Peyer's patch (tissue), 4 donors: ENCODE measurements around the gene KCNJ9. TPM values are rescaled to one million over a fixed set of nuclear protein-coding genes. Genes with fewer than 3 reads are reported as not detected.

Experiments used
- DNase-seq, 3 donors: peaks; one replicate each; pipeline ENCODE4 v3.0.0-alpha.2; 2017 to 2019
- H3K27ac ChIP-seq, 4 donors: fragments of 200-600 bp; sonication (generic); one replicate each; pipeline ENCODE4 v1.5.1; 2016 to 2019
- H3K27me3 ChIP-seq, 2 donors: fragments of 200-600 bp; sonication (generic); one replicate each; pipeline ENCODE4 v1.5.1; 2019
- H3K36me3 ChIP-seq, 3 donors: fragments of 200-600 bp; sonication (generic); one replicate each; pipeline ENCODE4 v1.5.1; 2016 to 2019
- H3K4me1 ChIP-seq, 4 donors: fragments of 200-600 bp; sonication (generic); one replicate each; pipeline ENCODE4 v1.5.1; 2016 to 2019
- H3K4me3 ChIP-seq, 4 donors: fragments of 200-600 bp; sonication (generic); 1 replicate in 3 of 4; 2 replicates in 1 of 4; pipeline ENCODE4 v1.5.1; 2016 to 2019; ENCODE audit warnings: mild to moderate bottlenecking in 1 of 4
- H3K9me3 ChIP-seq, 4 donors: fragments of 200-600 bp; sonication (generic); one replicate each; pipeline ENCODE4 v1.5.1; 2016 to 2019; ENCODE audit warnings: mild to moderate bottlenecking in 1 of 4
- POLR2A ChIP-seq, 2 donors: fragments of 450-650 bp; IDR thresholded peaks; one replicate each; pipeline ENCODE4 v1.5.1; 2017; ENCODE audit warnings: antibody characterized with exemption in 2 of 2, mild to moderate bottlenecking in 2 of 2, moderate library complexity in 2 of 2
- total RNA-seq, 4 donors: library from RNA; depleted of rRNA; stranded (reverse); fragments of >200 nt; gene quantifications; one replicate each; pipeline ENCODE4 v1.1.0, GENCODE V29; 2016
- TF ChIP-seq, protein P1 (sequence below), 6 experiments: fragments of 450-650 bp in 4 of 6; fragments of 200-600 bp in 2 of 6; sonication (generic) in 1 of 6; IDR thresholded peaks; one replicate each; pipeline ENCODE4 v1.5.1; 2017 to 2019; ENCODE audit warnings: antibody characterized with exemption in 6 of 6, mild to moderate bottlenecking in 3 of 6, moderate library complexity in 1 of 6

Gene KCNJ9
- total RNA-seq, 4 donors from 2014 or later, result not detected

DNA sequence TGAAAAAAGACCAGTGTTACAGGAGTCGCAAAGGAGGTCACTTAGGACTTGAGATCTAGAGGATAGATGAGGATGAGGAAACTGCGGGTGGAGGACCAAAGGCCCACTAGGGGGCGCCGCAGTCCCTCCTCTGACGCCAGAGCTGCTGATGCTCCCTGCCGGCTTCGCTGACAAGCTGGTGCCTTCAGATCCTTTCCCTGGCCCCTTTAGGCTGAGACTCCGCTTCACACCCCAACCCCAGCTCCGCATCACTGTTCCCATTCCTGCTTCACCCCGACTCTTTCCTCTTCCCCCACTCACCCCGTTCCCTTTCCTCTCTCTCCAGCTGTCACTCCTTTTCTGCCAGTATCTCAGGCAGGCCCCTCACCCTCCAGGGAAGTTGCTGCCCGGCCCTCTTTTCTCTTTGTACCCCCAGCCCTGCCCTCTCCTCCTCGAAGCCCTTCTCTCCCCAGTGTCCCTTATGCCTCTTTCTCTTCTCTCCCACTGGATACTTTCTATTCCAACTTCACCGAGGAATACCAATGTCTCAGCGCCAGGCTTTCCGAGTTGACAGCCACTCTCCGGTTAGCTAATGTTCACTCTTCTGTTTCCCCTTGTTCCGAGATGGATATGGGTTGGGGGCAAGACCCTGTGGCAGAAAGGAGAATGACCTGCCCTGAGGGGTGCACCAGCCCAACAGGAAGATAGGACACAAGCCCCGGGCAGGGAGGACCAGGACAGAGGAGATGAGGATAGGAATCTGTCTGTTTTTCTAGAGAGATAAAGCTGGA, 4.5 kb downstream of the KCNJ9 start:
- H3K9me3 ChIP-seq, result no peaks in the 10 kb centered on the region
- TF ChIP-seq, protein P1, sequence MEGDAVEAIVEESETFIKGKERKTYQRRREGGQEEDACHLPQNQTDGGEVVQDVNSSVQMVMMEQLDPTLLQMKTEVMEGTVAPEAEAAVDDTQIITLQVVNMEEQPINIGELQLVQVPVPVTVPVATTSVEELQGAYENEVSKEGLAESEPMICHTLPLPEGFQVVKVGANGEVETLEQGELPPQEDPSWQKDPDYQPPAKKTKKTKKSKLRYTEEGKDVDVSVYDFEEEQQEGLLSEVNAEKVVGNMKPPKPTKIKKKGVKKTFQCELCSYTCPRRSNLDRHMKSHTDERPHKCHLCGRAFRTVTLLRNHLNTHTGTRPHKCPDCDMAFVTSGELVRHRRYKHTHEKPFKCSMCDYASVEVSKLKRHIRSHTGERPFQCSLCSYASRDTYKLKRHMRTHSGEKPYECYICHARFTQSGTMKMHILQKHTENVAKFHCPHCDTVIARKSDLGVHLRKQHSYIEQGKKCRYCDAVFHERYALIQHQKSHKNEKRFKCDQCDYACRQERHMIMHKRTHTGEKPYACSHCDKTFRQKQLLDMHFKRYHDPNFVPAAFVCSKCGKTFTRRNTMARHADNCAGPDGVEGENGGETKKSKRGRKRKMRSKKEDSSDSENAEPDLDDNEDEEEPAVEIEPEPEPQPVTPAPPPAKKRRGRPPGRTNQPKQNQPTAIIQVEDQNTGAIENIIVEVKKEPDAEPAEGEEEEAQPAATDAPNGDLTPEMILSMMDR (IDR thresholded peaks at IDR 0.05), result peak; percentile 65 to 85 (median 78)
- TF ChIP-seq POLR2A (IDR thresholded peaks at IDR 0.05), result no peak
- H3K36me3 ChIP-seq, result peaks cover 0 to 17% (median 0%) of the 10 kb centered on the region in 3 donors
- H3K4me1 ChIP-seq, result peaks cover 0 to 7% (median 3%) of the 10 kb centered on the region in 4 donors
- no peak overlapping the region for H3K4me3 ChIP-seq
- peak; percentile 68 to 92 (median 86) for DNase-seq
- H3K27ac ChIP-seq, result peak overlapping the region in 1 of 4 donors; percentile 26
- peaks cover 0 to 15% of the 10 kb centered on the region in 2 donors for H3K27me3 ChIP-seq

DNA sequence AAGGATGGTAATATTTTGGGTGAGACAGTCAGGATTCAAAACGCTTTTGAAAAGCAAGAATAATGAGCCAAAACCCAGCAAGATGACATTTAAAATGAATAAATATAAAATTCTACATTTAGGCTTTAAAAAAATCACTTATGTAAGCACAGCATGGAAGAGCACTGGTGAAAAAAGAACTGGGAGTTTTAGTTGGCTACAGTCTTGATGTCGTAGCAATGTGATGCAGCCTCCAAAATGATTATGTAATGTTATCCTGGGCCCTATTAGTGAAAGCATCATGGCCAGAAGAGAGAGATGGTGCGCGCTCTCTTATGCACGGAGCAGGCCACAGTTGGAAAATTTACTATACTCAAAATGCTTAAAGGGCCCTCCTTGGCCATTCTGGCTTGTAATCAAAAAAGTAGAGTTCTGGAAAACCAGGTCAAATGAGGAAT, 5.1 kb downstream of the KCNJ9 start:
- peaks cover 0 to 11% of the 10 kb centered on the region in 2 donors for H3K27me3 ChIP-seq
- H3K36me3 ChIP-seq, result peaks cover 0 to 23% (median 0%) of the 10 kb centered on the region in 3 donors
- no peaks in the 10 kb centered on the region for H3K9me3 ChIP-seq
- H3K4me1 ChIP-seq, result peaks cover 0 to 7% (median 3%) of the 10 kb centered on the region in 4 donors
- no peak for DNase-seq
- H3K27ac ChIP-seq, result peak overlapping the region in 1 of 4 donors; percentile 26
- H3K4me3 ChIP-seq, result no peak overlapping the region
- no peak for TF ChIP-seq POLR2A (IDR thresholded peaks at IDR 0.05)
- TF ChIP-seq, protein P1 (IDR thresholded peaks at IDR 0.05), result no peak

DNA sequence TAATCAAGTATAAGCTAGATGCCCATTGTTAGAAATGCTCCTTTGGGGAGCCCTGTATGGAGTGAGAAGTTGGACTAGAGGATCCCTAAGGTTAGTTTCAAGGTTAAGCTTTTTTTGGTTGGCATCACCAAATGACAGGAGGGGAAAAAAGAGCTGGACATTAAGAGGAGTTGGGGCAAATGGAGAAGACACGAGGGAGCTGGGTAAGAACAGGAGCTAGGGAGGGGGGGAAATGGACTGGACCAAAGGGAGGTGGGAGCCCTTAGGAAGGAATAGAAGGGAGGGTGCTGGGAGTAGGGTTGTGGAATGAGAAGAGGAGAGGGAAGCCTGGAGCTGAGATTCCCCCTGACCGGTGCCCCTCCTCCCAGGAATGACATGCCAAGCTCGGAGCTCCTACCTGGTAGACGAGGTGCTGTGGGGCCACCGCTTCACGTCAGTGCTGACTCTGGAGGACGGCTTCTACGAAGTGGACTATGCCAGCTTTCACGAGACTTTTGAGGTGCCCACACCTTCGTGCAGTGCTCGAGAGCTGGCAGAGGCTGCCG, 5.9 kb downstream of the KCNJ9 start:
- peaks cover 0 to 8% of the 10 kb centered on the region in 2 donors for H3K27me3 ChIP-seq
- H3K9me3 ChIP-seq, result no peaks in the 10 kb centered on the region
- peaks cover 0 to 30% (median 0%) of the 10 kb centered on the region in 3 donors for H3K36me3 ChIP-seq
- no peak overlapping the region for H3K27ac ChIP-seq
- peaks cover 0 to 7% (median 3%) of the 10 kb centered on the region in 4 donors for H3K4me1 ChIP-seq
- TF ChIP-seq, protein P1 (IDR thresholded peaks at IDR 0.05), result no peak
- no peak for TF ChIP-seq POLR2A (IDR thresholded peaks at IDR 0.05)
- no peak for DNase-seq
- H3K4me3 ChIP-seq, result no peak overlapping the region

DNA sequence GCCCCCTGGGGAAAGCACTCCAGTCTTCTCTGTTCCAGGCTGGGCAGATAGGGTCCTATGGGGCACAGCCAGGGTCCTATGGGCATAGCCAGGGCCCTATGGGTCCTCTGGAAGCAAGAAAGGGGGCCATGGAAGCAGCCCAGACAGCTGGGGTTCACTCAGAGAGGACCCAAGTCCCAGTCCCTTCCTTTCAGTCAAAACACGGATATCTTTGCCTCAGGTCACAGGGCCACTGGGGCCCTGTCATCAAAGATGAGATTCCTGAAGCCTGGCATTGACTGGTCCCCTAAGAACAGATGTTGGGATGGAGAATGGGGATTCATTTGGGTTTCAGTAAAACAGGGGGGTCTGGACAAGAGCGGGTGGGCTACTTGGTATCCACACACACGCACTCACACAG, 8.5 kb downstream of the KCNJ9 start:
- peak in 1 of 3 donors; percentile 15 for DNase-seq
- no peaks in the 10 kb centered on the region for H3K27me3 ChIP-seq
- peaks cover 0 to 18% (median 0%) of the 10 kb centered on the region in 4 donors for H3K4me1 ChIP-seq
- no peak overlapping the region for H3K4me3 ChIP-seq
- TF ChIP-seq, protein P1 (IDR thresholded peaks at IDR 0.05), result no peak
- peaks cover 0 to 51% (median 0%) of the 10 kb centered on the region in 3 donors for H3K36me3 ChIP-seq
- no peak overlapping the region for H3K27ac ChIP-seq
- H3K9me3 ChIP-seq, result no peaks in the 10 kb centered on the region

DNA sequence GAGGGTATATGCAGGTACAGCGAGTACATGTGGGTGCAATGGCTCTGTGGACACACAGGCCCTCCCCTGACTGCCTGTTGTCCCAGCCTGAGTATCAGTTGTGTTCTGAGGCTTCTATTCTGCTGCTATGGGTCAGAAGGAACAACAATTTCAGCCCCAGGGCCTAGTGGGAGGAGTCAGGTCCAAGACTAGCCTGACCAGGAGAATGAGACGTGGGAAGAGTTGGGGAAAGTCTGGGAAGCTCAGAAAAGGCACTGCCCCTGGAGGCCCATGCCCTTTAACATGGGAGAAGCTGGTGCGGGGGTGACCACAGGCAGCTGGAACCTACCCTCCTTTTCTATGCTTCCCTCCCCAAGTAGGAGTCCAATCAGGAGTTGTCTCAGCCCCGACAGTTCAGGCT, 9.4 kb downstream of the KCNJ9 start:
- DNase-seq, result peak in 1 of 3 donors; percentile 12
- Histone ChIP-seq H3K27ac (no peak overlapping the region), H3K4me1 (peaks cover 0 to 27% (median 0%) of the 10 kb centered on the region in 4 donors), H3K36me3 (peaks cover 0 to 53% (median 0%) of the 10 kb centered on the region in 3 donors), H3K9me3 (no peaks in the 10 kb centered on the region), H3K4me3 (no peak overlapping the region), H3K27me3 (no peaks in the 10 kb centered on the region)
- TF ChIP-seq, protein P1 (IDR thresholded peaks at IDR 0.05), result no peak
- TF ChIP-seq POLR2A (IDR thresholded peaks at IDR 0.05), result no peak
